Vagina (tissue), 2 donors: ENCODE data around the gene ADAM22.

Source experiments
- CTCF ChIP-seq, 3 experiments: fragments of 450-650 bp in 2 of 3; fragments of 200-600 bp in 1 of 3; sonication (generic) in 1 of 3; IDR thresholded peaks; one replicate each; pipeline ENCODE4 v1.5.1; 2017 to 2019; ENCODE audit warnings: antibody characterized with exemption in 3 of 3, mild to moderate bottlenecking in 2 of 3, moderate library complexity in 2 of 3
- POLR2A ChIP-seq, 2 donors: fragments of 450-650 bp; IDR thresholded peaks; one replicate each; pipeline ENCODE4 v1.6.1; 2017; ENCODE audit warnings: antibody characterized with exemption in 2 of 2, mild to moderate bottlenecking in 2 of 2, moderate library complexity in 2 of 2
- POLR2AphosphoS5 ChIP-seq, 2 donors: sonication (generic); formaldehyde crosslinking; IDR thresholded peaks; one replicate each; pipeline ENCODE4 v1.9.0; 2017; ENCODE audit warnings: antibody characterized with exemption in 2 of 2, mild to moderate bottlenecking in 2 of 2, low read depth in 1 of 2; ENCODE audit not compliant: insufficient read depth in 1 of 2

DNA sequence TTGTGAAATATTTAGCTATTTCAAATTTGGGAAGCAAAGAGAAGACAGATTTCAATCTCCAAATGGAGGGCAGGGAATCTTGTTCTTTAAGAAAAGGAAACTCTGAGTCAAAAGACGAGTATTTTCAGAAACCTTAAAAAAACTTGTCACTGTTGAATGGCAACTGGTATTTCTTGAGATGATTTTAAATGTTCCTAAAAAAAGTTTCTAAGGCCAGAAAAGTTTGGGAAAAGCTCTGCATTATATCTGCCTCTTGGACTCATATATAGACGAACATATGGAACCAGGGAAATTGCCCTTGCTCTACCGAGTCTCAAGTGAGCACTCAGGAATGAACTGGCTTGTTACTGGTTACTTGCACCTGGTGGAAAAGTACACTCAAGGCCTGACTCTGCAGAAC, 69.5 kb downstream of the ADAM22 start:
- TF ChIP-seq POLR2A (IDR thresholded peaks at IDR 0.05) (no peak), CTCF (IDR thresholded peaks at IDR 0.05) (no peak), POLR2AphosphoS5 (IDR thresholded peaks at IDR 0.05; ENCODE audit: insufficient read depth in 1 of 2, low read depth in 1 of 2) (no peak)
